HUES48 (cell line): ENCODE data around the gene ADGRB3.

Source experiments
- H3K27ac ChIP-seq: one replicate; pipeline ENCODE4 v1.7.0; 2013; ENCODE audit warnings: low read depth, low read length, inconsistent platforms
- H3K27me3 ChIP-seq: 2 replicates; pipeline ENCODE4 v1.6.1; 2013; ENCODE audit warnings: mild to moderate bottlenecking, low read length; ENCODE audit not compliant: control insufficient read depth, insufficient read depth
- H3K36me3 ChIP-seq: 2 replicates; pipeline ENCODE4 v1.6.1; 2013; ENCODE audit warnings: low read length; ENCODE audit not compliant: control insufficient read depth, insufficient read depth
- H3K4me1 ChIP-seq: 2 replicates; pipeline ENCODE4 v1.6.1; 2013; ENCODE audit warnings: mild to moderate bottlenecking, low read length; ENCODE audit not compliant: control insufficient read depth, insufficient read depth
- H3K4me3 ChIP-seq: 2 replicates; pipeline ENCODE4 v1.5.1; 2013; ENCODE audit warnings: mild to moderate bottlenecking, low read depth, low read length
- H3K9ac ChIP-seq: 2 replicates; pipeline ENCODE4 v1.6.1; 2013; ENCODE audit warnings: mild to moderate bottlenecking, low read depth, low read length, moderate library complexity
- H3K9me3 ChIP-seq: 2 replicates; pipeline ENCODE4 v1.6.1; 2013; ENCODE audit warnings: low read length; ENCODE audit not compliant: control insufficient read depth, insufficient read depth

Gene ADGRB3

GRCh38 chr6:69084746-69085335 is 449.8 kb downstream of the ADGRB3 start:
- Histone ChIP-seq H3K36me3 (no peaks in the 10 kb centered on the region), H3K9ac (no peak overlapping the region), H3K4me1 (no peaks in the 10 kb centered on the region), H3K27me3 (no peaks in the 10 kb centered on the region), H3K9me3 (no peaks in the 10 kb centered on the region), H3K27ac (no peak overlapping the region), H3K4me3 (no peak overlapping the region)

- no peak overlapping the region for H3K4me3 ChIP-seq
- no peaks in the 10 kb centered on the region for H3K9me3 ChIP-seq
- no peak overlapping the region for H3K9ac ChIP-seq
- no peaks in the 10 kb centered on the region for H3K36me3 ChIP-seq
- H3K27ac ChIP-seq: no peak overlapping the region
- H3K27me3 ChIP-seq: no peaks in the 10 kb centered on the region
- no peaks in the 10 kb centered on the region for H3K4me1 ChIP-seq
These were observed 451.6 kb downstream of the ADGRB3 start for GRCh38 chr6:69086689-69087088.

DNA sequence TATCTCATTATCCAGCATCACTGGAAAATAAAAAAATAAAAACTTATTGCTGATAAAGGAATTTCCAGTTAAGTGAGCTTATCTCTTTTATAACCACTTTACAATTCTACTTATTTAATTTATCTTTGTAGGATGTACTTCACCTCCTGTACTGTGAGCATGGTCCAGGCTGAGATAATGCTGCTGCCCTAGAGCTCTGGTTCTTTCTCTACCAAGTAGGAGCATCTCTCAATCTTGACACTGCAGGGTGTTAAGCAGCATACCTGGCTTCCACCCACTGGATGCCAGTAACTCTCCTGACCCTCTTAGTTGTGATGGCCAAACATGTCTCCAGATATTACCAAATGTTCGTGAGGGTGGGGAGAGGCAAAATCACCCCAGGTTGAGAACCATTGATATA is 454.5 kb downstream of the ADGRB3 start:
- Histone ChIP-seq H3K36me3 (no peaks in the 10 kb centered on the region), H3K9me3 (no peaks in the 10 kb centered on the region), H3K4me3 (no peak overlapping the region), H3K9ac (no peak overlapping the region), H3K4me1 (no peaks in the 10 kb centered on the region), H3K27ac (no peak overlapping the region), H3K27me3 (no peaks in the 10 kb centered on the region)

GRCh38 chr6:69090132-69090531 is 455.1 kb downstream of the ADGRB3 start:
- Histone ChIP-seq H3K4me1 (no peaks in the 10 kb centered on the region), H3K9me3 (no peaks in the 10 kb centered on the region), H3K9ac (no peak overlapping the region), H3K36me3 (no peaks in the 10 kb centered on the region), H3K4me3 (no peak overlapping the region), H3K27me3 (no peaks in the 10 kb centered on the region), H3K27ac (no peak overlapping the region)

GRCh38 chr6:69096681-69097080 is 461.6 kb downstream of the ADGRB3 start:
- Histone ChIP-seq H3K36me3 (no peaks in the 10 kb centered on the region), H3K4me3 (no peak overlapping the region), H3K9ac (no peak overlapping the region), H3K4me1 (0 out of 2 replicates have a peak, but pooled peaks cover 6% of the 10 kb centered on the region), H3K9me3 (no peaks in the 10 kb centered on the region), H3K27ac (no peak overlapping the region), H3K27me3 (no peaks in the 10 kb centered on the region)

DNA sequence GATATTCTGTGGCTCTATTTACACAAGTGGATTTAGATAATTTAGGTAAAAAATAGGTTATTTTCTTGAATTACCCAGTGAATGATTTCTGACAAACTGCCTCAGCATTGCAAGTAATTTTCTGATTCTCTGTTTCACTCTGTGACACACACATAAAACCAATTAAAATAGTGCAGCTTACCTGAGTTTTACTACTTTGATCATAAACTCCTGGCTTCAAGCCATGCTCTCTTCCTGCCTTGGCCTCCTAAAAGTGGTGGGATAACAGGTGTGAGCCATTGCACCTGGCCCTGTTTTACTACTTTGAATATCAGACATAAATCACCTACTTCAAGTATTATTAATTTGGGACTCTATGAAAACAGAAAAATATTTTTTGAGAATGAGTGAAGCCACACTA is 462.9 kb downstream of the ADGRB3 start:
- H3K36me3 ChIP-seq: no peaks in the 10 kb centered on the region
- H3K27ac ChIP-seq: no peak overlapping the region
- H3K27me3 ChIP-seq: no peaks in the 10 kb centered on the region
- no peak overlapping the region for H3K9ac ChIP-seq
- H3K4me1 ChIP-seq: 0 out of 2 replicates have a peak, but pooled peaks cover 6% of the 10 kb centered on the region
- no peaks in the 10 kb centered on the region for H3K9me3 ChIP-seq
- H3K4me3 ChIP-seq: no peak overlapping the region

DNA sequence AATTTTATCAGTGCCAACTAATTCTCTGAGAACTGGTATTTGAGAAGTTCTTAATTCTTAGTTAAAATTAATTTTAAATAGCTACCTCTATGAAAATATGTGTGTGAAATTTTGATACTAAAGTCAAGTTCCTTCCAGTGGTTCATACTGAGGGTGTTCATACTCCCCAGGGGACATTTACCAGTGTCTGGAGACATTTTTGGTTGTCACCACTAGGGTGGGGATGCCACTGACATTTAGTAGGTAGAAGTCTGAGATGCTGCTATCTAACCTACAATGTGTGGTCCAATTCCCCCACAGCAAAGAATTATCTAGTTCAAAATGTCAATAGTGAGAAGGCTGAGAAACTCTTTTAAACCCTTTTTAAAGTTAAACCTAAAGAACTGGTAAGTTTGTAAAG is 463.8 kb downstream of the ADGRB3 start:
- no peaks in the 10 kb centered on the region for H3K9me3 ChIP-seq
- no peaks in the 10 kb centered on the region for H3K27me3 ChIP-seq
- no peaks in the 10 kb centered on the region for H3K36me3 ChIP-seq

GRCh38 chr6:69100772-69101171 is 465.7 kb downstream of the ADGRB3 start:
- H3K36me3 ChIP-seq: no peaks in the 10 kb centered on the region
- no peak overlapping the region for H3K27ac ChIP-seq
- no peaks in the 10 kb centered on the region for H3K9me3 ChIP-seq

More for the DNA sequence above, 463.8 kb downstream of the ADGRB3 start:
- Histone ChIP-seq H3K4me3 (no peak overlapping the region), H3K9ac (no peak overlapping the region), H3K4me1 (0 out of 2 replicates have a peak, but pooled peaks cover 6% of the 10 kb centered on the region), H3K27ac (no peak overlapping the region)

DNA sequence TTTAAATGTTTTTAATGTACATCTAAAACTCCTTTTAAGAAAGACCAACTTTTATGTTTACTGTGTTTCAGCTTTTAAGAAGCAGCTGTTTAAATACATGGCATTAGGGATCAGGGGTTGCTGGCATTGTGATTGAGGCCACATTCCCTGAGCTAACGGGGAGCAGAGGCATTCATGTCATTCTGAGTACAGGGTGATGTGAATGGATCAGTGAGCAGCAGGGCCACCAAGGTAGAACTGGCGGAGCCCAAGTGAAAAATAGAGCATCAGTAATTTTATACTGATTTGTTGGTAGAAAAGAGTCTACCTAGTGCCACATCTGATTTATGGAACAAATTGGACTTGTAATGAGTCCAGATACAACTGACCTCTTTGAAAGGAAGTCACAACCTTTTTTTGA is 467.3 kb downstream of the ADGRB3 start:
- Histone ChIP-seq H3K9ac (no peak overlapping the region), H3K27me3 (no peaks in the 10 kb centered on the region), H3K4me3 (no peak overlapping the region), H3K4me1 (peaks cover 5% of the 10 kb centered on the region; the same call in 1 of the 2 replicates), H3K27ac (no peak overlapping the region), H3K36me3 (no peaks in the 10 kb centered on the region), H3K9me3 (no peaks in the 10 kb centered on the region)

More at GRCh38 chr6:69100772-69101171, 465.7 kb downstream of the ADGRB3 start:
- Histone ChIP-seq H3K27me3 (no peaks in the 10 kb centered on the region), H3K4me1 (0 out of 2 replicates have a peak, but pooled peaks cover 6% of the 10 kb centered on the region), H3K4me3 (no peak overlapping the region), H3K9ac (no peak overlapping the region)

DNA sequence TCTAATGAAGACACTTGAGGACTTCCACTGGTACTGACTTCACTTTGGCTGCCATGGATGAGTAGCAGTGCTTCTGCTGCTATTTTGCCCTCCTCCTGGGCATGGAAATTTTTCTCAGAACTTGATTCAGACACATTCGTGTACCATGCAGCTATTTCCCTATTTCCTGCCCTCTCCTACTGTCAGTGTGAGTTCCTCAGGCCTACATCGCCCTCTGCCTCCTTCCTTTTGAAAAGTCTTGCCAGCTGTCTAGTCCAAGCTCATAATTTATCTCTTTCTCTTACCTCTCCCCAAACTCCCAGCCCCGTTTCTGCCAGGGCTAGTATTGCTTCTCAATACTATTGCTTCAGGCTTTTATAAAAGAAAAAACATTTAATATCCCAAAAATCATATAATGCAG is 470.2 kb downstream of the ADGRB3 start:
- H3K27me3 ChIP-seq: no peaks in the 10 kb centered on the region
- H3K4me3 ChIP-seq: no peak overlapping the region
- no peaks in the 10 kb centered on the region for H3K36me3 ChIP-seq
- no peak overlapping the region for H3K9ac ChIP-seq
- H3K27ac ChIP-seq: no peak overlapping the region
- no peaks in the 10 kb centered on the region for H3K9me3 ChIP-seq
- H3K4me1 ChIP-seq: peaks cover 5% of the 10 kb centered on the region; the same call in 1 of the 2 replicates

DNA sequence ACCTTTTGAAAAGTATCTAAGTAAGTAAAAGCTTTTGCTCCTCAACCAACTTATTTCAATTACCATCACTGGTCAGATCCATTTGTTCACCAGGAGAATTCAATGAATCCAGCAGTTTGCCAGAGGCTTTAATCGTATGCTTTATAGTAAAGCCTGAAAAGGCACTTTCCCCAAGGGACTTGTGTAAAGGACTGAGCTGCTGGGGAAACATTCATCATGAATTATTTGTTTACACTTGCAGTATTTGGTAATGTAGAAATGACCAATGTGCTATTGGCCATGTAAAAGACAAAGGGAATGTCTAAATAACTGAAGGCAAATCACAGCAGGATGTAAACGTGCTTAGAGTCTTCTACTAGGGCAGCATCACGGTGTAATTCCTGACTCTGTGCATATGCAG is 471.4 kb downstream of the ADGRB3 start:
- Histone ChIP-seq H3K27me3 (no peaks in the 10 kb centered on the region), H3K36me3 (no peaks in the 10 kb centered on the region), H3K4me1 (peaks cover 5% of the 10 kb centered on the region; the same call in 1 of the 2 replicates), H3K27ac (no peak overlapping the region), H3K4me3 (no peak overlapping the region), H3K9ac (no peak overlapping the region), H3K9me3 (no peaks in the 10 kb centered on the region)
